Measurements from ENCODE around the gene AACS.

- TF ChIP-seq CTCF (IDR thresholded peaks at IDR 0.05) (no peak), POLR2A (IDR thresholded peaks at IDR 0.05) (no peak)
These were observed 10.9 kb downstream of the AACS start for GRCh38 chr12:125076103-125076502.

Data from right lobe of liver (tissue), 4 donors.